HS-5 (cell line): ENCODE results near the gene SIRT7.

Source experiments
- DNase-seq: peaks from one replicate; pipeline ENCODE4 v3.0.0-alpha.2; 2012; ENCODE audit warnings: low read depth

The SIRT7 gene

DNA sequence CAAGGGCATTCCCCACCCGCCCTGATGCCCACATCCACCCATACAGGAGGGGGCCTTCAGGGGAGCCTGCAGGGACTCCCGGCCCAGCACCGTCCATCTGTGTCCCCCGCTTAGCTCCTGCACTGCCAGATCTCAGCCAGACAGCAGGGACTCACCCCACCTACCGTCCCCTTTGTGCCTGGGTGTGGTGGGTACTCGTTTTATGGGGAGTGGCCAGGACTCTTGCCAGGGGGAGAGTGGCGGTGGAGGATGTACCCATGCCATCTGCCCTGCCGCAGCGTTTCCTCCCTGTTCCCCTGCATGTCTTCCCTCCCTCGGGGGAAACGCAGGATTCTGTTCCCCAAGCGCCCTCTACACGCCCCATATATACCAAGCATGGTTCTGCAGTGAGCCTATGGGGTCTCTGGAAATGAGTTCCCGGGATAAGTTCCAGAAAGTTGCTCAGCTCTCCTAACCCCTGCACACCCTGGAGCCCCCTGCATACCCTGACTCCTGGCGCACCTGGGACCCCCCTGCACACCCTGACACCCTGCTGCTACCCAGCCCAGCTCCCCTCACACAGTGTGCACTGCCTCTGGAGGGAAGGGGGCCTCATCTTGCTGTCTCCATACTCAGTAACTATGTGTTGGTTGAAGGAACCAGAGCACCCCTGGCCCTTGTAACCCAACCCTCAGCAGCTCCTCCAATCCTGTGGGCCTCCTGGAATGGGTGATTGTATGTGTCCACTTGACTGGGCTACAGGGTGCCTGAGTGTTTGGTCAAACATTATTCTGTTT lies 13.8 kb upstream of the SIRT7 start:
- no peak for DNase-seq

DNA sequence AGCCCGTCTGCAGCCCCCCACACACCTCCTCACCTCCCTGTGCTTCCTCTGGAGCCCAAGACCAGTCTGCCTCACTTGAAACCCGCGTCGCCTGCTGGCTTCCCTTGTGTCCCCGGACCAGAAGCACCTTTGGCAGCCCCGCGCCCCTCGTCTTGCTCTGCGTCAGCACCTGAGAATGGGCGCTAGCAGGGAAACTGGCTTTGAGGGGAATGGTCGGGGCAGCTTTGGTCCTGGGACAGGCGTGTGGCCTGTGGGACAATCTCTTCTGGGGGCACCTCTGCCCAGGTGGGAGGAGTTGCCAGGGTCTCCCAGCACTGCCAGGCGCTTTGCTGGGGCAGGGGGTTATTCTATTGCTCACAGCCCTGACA lies 13.2 kb upstream of the SIRT7 start:
- DNase-seq, result no peak

DNA sequence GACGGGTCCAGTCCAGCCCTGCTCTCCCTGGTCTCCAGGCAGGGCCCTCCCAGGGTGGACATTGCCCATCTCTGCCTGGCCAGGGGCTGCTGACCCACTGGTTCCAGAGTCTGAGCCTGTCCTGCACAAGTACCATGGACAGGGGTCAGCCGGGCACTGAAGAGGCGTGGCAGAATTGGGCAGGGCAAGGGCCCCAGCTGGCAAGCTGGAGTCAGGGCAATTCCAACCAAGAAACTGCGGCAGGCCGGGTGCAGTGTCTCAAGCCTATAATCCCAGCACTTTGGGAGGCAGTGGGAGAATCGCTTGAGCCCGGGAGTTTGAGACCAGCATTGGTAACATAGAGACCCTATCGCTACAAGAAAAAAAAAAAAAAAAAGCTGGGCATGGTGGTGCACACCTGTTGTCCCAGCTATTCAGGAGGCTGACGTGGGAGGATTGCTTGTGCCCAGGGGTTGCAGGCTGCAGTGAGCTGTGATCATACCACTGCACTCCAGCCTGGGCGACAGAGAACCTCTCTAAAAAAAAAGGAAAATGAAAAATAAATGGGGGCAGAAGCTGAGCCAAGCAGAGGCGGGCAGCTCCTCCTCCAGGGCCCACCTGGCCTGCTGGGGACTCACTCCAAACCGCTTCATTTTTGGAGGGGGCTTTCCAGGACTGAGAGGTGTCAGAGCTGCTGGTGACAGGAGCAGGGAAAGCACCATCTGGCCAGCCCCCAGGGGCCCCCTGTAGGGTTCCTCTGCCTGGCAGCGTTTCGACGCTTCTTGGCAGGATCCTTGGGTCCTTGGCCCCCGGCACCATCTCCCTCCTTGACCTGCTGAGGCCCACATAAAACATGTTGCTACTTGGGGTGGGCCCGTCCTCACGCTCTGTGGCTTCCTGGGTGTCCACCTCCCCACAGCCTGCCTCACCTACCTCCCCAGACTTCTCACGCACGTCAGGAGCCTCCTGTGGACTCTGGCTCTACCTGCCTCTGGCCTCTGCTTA lies 12.5 kb upstream of the SIRT7 start:
- no peak for DNase-seq

DNA sequence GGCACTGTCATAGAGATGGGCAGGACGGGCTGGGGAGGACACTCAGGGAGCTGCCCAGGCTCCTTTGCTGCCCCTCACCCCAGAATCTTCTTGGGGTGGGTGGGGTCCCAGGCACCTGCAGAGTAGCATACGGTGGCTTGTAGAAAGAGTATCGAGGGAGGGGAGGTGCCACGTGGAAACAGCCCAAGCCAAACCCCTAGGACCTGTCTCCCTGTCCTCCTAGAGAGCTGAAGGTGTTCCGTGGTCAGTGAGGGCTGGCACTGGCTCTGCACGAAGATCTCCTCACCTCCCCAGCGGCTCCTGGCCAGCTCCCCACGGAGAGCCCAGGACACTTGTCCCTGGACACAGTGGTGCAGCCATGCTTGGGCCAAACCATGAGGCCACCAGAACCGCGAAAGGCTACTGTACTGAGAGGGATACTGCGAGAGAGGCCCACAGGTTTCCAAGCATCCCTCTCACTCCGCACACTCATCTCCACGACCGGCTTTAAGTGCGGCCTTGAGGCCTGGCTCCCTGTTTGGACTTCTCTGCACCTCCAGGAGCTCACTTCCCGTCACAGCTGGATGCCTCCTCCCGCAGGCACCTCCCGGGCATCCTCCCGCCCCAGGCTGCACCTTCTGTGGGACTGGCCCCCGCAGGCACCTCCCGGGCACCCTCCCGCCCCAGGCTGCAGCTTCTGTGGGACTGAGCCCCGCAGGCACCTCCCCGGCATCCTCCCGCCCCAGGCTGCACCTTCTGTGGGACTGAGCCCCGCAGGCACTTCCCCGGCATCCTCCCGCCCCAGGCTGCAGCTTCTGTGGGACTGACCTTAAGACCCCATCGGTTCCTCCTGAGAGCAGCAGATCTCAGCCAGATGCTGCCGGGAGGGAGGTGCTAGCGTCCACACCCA lies 11.5 kb upstream of the SIRT7 start:
- no peak for DNase-seq

DNA sequence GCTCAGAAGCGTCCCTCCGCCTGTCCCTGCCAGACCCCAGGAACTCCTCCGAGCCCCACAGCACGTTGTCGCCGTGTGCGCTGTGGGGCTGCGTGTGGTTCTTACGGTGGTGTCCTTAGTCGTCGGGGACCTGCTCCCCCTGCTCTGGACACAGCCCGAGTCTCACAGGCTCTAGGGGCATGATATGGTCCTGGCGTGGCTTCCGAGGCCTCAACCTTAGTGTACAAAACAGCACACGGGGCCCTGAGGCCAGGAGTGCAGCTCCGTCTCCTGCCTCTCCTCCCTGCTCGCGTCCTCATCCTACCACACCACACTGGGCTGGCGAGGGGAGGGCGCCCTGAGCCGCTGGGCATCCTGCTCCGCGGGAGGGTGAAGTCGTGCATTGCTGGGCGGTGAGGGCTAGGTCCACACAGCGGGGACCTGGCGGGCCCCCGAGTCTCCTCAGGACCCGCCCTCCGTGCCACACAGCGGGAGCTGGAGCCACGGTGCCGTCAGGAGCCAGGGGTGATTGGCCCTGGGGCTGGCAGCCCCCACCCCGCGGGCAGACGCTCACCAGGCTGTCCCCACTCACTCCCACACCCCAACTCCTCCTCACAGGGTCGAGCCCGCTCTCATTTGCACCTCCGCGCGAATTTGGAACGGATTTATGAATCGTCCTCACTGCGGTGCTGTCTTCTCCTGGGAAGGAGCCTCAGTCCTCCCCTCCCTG lies 10.7 kb upstream of the SIRT7 start:
- DNase-seq, result no peak

DNA sequence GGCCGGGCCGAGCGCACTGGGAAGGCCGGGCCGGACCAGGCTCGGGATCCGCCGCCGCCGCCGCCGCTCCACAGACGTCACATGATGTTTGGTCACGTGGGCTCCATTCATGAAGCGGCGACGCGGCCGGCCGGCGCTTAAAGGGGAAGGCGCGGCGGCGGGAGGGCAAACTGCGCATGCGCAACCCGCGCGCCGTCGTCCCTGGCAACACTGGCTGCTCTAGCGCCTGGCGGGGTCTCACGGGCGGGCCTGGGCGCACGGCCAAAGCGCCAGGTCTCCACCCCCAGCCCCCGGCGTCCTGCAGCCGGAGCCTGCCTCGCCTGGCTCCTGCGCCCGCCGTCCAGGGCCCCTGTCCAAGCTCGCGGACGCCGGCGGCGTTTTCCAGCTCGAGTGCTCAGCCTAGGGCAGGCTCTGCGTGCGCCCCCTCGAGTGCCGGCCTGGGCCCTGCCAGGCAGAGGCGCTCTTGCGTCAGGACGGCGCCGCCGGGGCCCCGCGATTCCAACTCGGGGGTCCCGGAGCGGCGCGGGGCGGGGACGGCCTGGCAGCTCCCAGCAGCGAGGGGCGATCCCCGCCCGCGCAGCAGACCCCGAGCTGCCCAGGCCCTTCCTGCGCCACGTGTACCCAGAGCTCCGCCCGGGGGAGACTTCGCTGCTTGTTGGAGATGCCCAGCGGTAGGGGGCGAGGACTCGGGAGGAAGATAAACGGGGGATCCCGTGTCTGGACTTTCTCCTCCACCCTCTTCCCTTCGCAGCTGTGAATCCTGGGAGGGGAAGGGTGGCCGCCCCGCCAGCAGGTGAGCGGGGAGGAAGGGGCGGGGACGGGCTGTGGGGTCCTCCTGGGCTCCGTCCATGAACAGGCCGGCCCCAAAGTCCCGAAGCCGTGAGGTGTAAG lies 9.9 kb upstream of the SIRT7 start, which contains the start of gene MAFG:
Gene MAFG (minus strand): TSS at position 83 of the 891 bp plus-strand sequence. CDS start 4,550 bp downstream, outside the sequence.
- DNase-seq, result peak; percentile 49

DNA sequence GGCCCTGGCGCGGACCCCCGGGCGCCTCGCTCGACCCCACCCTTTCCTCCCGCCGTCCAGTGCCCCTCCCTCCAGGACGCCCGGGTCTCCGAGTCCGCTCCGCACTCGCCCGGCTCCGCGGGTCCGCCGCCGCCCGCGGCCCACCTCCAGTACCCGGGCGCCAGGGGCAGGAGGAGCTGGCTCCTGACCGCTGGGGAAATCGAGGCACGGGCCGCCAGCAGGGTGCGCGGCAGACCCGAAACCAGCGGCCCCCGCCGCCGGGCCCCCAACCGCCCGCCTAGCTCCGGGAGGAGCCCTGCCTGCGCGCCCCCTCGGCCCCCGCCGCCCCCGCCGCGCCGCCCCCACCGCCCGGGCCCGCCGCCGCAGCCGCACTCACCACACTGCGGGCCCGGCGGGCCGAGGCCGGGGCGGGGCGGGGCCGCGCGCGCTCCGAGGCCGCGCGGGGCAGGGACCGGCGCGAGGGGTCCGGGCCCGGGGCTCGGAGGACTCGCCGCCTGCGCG lies 9.2 kb upstream of the SIRT7 start:
- no peak for DNase-seq

DNA sequence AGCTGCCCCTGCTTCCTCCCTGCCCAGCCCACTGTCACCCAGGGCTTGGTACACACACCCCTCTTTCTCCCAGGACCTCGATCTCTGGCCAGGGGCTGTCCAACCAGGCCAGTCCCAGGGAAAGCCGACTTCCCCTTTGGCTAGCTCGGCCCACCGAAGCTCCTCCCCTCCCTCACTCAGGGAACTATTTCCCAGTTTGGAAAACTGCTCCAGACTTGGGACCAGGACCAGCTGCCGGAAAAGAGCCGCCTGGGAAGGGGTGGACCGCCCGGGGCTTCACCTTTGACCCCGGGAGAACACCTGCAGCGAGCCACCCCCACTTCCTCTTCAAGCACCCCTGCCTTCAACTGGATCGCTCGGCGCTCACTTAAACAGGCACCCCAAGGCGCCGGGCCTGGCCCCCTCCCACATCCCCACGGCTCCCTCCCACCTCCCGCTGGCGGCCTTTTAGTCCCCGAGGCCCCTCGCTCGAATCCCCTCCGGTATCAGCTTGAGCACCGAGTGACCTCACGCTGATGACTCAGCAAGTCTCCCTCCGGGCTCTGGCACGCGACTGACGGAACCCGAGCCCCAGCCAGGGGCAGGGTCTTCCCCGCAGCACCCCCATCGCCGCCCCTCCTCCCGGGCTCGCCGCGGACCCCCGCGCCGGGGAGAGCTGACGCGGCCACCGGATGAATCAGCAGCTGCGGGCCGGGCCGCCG lies 8.6 kb upstream of the SIRT7 start:
- no peak for DNase-seq

DNA sequence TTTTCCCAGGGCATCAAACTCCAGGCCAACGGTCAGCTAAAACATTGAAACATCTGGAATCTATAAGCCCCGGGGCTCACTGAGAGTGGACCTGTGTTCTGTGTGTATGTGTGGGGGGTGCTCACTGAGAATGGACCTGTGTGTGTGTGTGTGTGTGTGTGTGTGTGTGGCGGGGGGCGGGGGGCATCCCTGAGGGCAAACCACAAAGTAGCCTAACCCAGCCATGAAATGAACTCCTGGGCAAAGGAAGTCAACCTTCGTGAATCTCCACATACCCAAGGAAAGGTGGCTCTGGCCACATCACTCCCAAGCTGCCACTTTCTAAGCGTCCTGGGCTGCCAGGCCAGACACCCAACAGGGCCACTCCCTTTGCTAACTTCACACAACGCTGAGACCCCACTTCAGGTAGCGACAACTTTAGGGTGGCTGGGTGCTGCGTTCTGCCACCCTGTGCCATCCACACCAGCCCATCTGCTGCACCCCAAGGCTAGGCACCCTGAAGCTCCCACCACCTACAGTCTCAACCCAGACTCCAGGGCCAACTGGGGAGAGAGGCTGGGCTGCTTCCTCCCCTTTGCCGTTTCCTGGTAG lies 8.0 kb upstream of the SIRT7 start:
- no peak for DNase-seq

DNA sequence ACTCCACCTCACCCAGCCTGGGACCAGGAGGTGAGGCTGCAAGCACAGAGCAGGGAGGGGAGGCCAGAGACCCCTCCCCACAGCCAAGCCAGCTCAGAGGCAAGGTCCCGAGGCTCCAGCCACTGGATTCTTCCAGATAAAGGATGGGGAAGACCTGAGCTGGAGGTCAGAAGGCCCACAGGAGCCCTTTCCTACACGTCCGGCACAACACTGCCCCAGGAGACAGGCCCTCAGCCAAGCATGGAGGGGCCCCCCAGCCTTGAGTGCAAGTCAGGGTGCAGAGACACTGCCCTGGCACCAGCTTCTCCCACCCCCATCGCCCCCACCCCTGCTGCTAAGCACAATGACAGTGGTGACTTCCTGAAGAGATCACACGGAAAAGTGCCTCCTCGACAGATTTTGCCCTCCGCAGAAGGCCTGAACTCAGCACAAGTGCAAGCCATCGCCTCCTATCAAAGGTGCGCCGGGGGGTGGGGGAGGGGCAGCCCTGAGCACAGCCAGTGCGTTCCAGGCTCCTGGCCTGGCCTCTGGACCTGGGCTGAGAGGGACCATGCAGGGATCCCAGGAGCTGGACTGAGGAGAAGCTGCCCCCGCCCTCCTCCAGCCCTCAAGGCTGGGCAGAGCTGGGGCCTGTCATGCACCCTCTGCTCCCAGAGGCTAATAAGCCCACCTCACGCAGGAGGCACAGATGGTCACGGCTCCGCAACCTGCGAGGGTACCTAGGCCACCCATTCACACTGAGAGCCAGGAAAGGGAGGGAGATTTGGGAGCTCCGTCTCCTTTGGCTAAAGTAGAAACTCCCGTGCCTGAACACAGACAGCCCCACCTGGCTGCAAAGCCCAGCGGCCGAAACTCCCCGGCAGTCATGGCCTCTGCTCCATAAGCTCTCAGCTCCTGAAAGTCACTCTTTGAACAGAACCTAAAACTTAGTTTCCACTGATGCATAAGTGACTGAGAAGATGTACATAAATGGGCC lies 6.9 kb upstream of the SIRT7 start:
- DNase-seq, result no peak

DNA sequence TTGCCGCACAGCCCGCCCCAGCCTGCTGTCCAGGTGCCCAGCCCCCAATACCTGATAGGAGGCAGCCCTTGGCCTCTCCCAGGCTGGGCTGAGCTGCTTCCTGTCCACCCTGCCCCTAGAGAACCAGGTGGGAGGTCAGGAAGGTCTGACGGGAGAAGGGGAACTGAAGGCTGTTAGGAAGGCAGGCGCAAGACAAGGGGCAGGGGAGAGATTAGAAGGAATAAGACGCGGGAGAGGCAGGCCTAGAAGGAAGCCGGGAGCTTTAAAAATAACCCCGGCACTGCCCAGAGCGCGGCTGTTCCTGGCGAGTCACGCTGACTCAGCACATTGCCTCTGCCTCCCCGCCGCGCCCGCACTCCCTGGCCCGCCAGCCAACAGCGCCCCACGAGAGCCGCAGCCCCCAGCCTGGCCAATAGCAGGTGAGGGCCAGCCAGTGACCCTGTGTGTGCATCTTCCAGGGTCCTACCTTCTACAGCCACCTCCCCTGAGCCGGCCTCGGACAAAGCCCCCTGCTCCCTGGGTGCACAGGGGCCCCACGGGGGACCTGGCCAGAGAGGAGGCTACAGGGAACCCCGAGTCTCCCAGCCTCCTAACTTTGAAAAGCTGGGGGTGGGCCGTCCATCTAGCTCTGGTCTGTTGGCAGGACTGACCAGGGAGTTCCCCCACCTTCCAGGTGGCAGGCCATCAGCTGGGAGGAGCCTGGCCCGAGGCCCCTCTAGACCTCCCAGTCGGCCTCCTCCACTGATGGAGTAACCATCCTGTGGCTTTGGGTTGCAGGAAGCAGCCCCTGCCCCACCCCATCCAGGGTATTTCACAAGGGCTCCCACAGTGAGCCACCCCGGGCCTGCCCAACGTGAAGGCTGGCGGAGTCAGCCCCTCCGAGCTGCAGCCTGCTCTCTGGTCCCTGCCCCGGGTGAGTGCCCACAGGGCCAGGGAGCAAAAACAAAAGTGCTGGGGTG lies 5.6 kb upstream of the SIRT7 start:
- DNase-seq, result no peak

DNA sequence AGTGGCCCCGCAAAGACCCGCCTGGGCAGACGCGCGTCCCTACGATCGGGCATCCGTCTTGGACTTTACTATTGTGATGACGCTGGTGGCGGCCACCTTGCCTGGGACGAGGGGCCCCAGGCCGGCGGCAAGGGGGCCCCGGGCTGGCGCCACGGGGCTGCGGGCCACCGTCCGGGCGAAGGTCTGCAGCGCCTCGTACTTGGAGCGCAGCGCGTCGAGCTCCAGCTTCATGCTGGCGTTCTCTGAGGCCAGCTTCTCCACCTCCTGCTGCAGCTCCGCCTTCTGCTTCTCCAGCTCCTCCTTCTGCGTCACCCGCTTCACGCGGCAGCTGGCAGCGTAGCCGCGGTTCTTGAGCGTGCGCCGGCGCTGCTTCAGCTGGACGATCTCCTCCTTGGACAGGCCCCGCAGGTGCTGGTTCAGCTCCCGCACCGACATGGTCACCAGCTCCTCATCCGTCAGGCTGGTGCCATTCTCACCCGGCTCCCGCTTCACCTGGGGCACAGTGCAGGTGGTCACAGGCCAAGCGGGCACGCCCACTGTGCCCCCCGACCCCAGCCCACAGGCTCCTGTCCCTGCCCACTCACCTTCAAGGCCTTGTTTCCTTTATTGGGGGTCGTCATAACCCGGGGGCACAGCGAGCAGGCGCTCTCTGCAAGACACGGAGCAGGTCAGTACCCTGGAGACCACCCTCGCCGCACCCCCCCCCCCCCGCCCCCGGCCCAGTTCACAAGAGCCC lies 4.8 kb upstream of the SIRT7 start:
- DNase-seq, result no peak

DNA sequence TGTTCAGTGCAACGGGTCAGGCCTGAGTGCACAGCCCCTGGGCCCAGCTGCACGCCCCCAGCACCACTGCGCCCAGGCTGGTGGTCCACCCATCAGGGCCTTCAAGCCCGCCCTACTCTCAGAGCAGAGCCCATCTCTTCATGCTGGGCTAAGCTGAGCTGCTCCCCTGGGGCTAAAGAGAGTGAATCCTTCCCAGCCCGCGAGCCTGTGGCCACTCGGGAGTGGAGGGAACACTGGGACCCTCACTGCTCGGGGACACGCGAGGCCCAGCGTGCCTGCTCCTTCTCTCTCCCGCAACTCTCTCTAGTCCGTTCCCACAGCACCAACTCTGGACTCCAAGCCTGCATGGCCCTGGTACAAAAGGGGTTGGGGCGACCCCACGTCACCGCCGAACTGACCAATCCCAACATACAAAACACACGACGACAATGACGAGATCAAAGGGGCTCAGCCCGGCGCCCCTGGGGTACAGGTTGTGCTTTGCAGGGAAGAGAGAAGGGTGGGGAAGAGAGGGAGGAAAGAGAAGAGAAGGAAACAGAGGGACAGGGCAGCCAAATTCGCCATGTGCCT lies 4.1 kb upstream of the SIRT7 start:
- no peak for DNase-seq

DNA sequence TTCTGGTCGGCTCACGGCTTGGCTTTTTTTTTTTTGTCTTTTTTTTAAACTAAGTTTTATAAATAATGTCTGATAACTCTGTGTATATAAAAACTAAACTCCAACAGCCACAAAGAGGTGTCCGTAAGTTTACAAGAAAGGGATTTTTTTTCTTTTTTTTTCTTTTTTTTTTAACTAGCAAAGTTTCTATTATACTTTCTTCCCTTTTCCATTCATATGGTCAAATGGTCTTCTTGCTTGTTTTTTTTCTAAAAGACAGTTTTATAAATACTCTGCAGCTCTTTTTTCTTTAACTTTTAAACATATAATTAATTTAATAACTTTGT lies 3.5 kb upstream of the SIRT7 start:
- DNase-seq, result no peak

DNA sequence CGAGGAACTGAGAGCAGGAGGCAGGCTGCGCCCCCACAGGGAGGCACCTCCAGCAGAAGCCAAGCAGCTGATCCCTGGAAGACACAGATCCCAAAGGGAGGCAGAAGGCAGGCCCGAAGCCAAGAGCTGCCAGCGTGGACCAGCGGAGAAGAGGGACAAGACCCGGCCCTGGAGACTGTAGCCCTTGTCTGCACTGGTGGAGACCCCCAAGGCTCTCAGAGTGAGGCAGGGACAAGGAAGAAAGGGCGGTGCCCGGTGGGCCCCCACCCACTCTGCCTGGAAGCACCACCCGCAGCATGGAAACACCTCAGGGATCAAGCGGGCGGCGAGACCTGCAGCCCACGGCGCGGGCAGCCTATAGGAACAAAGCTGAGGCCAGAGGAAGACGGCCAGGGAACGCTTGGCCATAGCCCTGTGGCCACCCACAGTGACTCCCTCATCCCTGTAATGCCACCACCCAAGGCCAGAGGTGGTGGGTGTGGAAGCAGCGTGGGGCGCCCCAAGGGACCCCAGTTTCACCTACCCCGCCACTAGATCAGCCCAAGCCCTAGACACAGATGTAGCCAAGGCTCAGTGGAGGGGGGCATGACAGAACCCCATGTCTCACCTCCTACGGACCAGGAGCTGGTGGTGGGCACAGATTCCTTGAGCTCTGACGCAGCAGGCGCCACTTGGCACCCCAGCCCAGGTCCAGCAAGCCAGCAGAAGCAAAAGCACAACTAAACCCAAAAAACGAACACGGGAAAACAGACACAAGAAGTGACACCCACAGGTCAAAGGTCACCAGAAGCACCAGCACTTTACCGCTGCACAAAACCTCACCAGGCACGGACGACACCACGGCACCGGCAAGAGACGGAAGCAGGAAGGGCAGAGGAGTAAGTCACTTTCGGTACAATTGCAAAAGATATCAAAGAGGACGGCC lies 2.9 kb upstream of the SIRT7 start:
- no peak for DNase-seq
